ENCODE results near the gene CORO1C. TPM values are rescaled to one million over a fixed set of nuclear protein-coding genes. Genes with fewer than 3 reads are reported as not detected.

Gene CORO1C
- total RNA-seq, 1 donor from 2014 or later: 285 TPM

DNA sequence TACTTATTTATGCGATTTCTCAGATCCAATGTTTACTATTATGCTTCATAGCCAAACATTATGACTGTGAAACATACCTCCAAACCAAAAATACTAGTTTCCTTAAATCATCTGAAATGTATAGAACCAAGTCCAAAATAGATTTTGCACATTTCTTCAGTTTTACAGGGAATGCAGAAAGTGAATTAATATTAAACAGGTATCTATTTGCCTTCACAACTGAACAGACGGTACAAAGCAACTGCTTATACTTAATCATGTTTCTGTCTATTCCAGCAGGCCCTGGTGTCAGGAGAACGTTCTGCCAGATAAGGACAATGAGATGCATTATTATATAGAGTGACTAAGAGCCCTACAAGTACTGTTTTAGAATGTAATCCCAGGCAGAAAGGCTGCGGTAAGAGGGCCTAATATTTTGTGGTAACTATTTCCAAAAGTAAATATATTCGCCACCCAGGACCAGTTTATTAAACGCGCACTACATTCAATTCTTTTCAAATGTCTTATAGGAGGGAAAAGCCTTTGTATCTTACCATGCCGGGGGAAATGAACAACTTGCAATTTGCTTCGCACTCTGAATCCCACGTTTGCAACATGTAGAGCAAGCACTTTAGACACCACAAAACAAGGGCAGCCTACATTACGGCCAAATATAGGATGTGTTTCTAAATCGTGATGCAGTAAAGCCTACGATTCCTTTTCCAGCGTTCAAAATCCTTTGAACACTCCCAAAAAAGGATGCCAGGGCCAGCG is 1.5 kb downstream of the CORO1C start:
- Mint-ChIP-seq H3K27me3 (ENCODE audit: unreplicated experiment) (peaks cover 7% of the 10 kb centered on the region), H3K9me3 (ENCODE audit: unreplicated experiment) (peaks cover 13% of the 10 kb centered on the region), H3K36me3 (ENCODE audit: unreplicated experiment) (no peaks in the 10 kb centered on the region), H3K4me1 (ENCODE audit: low read depth, unreplicated experiment) (peaks cover 31% of the 10 kb centered on the region), H3K4me3 (ENCODE audit: unreplicated experiment) (peak overlapping the region; percentile 92), H3K27ac (ENCODE audit: unreplicated experiment) (peak overlapping the region; percentile 96)
- TF ChIP-seq, protein P1, sequence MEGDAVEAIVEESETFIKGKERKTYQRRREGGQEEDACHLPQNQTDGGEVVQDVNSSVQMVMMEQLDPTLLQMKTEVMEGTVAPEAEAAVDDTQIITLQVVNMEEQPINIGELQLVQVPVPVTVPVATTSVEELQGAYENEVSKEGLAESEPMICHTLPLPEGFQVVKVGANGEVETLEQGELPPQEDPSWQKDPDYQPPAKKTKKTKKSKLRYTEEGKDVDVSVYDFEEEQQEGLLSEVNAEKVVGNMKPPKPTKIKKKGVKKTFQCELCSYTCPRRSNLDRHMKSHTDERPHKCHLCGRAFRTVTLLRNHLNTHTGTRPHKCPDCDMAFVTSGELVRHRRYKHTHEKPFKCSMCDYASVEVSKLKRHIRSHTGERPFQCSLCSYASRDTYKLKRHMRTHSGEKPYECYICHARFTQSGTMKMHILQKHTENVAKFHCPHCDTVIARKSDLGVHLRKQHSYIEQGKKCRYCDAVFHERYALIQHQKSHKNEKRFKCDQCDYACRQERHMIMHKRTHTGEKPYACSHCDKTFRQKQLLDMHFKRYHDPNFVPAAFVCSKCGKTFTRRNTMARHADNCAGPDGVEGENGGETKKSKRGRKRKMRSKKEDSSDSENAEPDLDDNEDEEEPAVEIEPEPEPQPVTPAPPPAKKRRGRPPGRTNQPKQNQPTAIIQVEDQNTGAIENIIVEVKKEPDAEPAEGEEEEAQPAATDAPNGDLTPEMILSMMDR (IDR thresholded peaks at IDR 0.05; ENCODE audit: partially characterized antibody, unreplicated experiment): no peak
- DNase-seq: no peak

DNA sequence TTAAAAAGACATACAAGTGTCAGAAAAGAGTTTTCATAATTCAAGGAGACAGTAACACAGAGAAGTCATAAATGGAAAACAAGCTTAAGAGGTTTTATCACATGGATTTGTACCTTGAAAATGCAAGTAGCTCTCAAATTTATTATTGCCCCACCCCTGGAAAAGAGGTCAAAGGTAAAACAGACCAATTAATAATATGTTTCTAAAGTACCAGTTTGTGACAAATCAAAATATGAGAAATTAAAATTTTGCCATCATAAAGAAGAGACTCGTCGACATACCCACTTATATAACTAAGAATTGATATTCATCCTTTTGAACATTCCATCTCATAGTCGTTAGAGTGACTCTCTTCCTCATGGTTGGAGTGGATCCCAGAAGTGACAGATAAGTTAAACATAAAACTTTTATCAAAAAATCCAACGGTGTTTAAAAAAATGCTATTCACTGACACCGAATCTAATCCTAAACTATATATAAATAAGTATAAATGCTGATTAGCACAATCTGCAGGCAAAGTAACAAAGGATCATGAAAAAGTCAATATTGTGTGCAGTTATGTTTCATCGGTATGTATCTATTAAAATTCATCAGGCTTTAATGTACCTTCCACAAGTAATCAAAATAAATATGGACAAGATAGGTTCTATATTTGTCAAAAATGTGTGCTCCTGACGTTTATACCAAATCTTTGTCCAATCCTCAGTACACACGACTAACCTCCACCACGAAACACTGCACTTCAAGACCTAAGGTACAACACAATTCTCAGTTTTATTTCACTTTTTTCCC is 2.3 kb downstream of the CORO1C start:
- TF ChIP-seq, protein P1 (IDR thresholded peaks at IDR 0.05; ENCODE audit: partially characterized antibody, unreplicated experiment): no peak
- H3K4me3 Mint-ChIP-seq (ENCODE audit: unreplicated experiment): peak overlapping the region; percentile 92

DNA sequence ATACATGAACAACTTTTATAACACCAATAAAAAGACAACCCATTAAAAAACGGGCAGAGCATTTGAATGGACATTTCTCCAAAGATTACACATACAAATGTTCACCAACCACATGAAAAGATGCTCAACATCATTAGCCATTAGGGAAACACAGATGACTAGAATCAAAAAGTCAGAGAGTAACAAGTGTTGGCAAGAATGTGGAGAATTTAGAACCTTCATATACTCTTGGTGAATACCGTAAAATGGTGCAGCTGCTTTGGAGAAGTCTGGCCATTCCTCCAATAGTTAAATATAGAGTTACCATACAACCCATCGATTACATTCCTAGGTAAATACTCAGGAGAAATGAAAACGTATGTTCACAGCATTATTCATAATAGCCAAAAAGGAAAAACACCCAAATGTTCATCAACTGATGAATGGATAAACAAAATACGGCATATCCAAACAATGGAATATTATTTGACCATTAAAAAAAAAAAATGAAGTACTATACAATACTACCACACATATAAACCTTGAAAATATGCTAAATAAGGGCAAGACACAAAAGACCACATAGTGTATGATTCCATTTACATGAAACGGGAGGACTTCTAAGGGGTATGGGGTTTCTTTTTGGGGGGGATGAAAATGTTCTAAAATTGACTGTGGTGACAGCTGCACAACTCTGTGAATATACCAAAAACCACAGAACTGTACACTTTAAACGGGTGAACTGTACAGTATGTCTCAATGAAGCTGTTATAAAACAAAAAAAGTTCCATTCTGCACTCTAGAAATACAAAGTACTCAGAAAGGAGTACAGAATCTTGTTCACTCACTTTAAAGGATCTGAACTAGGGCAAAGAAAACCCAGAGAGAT is 3.2 kb downstream of the CORO1C start:
- Mint-ChIP-seq H3K27ac (ENCODE audit: unreplicated experiment) (peak overlapping the region; percentile 28), H3K4me3 (ENCODE audit: unreplicated experiment) (peak overlapping the region; percentile 92), H3K27me3 (ENCODE audit: unreplicated experiment) (peaks cover 7% of the 10 kb centered on the region), H3K36me3 (ENCODE audit: unreplicated experiment) (no peaks in the 10 kb centered on the region), H3K9me3 (ENCODE audit: unreplicated experiment) (peaks cover 13% of the 10 kb centered on the region), H3K4me1 (ENCODE audit: low read depth, unreplicated experiment) (peaks cover 45% of the 10 kb centered on the region)
- TF ChIP-seq, protein P1 (IDR thresholded peaks at IDR 0.05; ENCODE audit: partially characterized antibody, unreplicated experiment): no peak
- DNase-seq: no peak

More for the DNA sequence above, 2.3 kb downstream of the CORO1C start:
- peak overlapping the region; percentile 96 for H3K27ac Mint-ChIP-seq (ENCODE audit: unreplicated experiment)
- H3K27me3 Mint-ChIP-seq (ENCODE audit: unreplicated experiment): peaks cover 7% of the 10 kb centered on the region
- peaks cover 37% of the 10 kb centered on the region for H3K4me1 Mint-ChIP-seq (ENCODE audit: low read depth, unreplicated experiment)
- no peaks in the 10 kb centered on the region for H3K36me3 Mint-ChIP-seq (ENCODE audit: unreplicated experiment)
- DNase-seq: no peak
- H3K9me3 Mint-ChIP-seq (ENCODE audit: unreplicated experiment): peaks cover 13% of the 10 kb centered on the region

DNA sequence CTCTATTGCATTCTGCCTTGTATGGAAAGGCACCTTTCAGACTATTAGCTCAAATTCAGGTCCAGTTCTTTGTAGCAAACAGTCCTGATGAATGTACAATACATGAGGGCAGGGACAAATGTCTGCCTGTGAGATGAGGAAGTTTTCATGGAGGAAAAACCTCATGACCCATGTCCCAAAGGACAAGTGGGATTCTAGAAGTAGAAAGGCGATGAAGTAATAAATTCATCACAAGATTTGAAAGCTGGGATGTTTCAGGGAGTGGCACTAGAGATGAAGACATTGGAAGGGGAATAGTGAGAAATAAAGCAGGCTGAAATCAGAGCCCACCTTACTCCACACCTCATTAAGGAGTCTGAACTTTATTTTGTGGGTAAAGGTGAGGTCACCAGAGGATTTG is 4.2 kb downstream of the CORO1C start:
- H3K4me3 Mint-ChIP-seq (ENCODE audit: unreplicated experiment): peak overlapping the region; percentile 43
- DNase-seq: no peak

More for the DNA sequence above, 4.2 kb downstream of the CORO1C start:
- peaks cover 8% of the 10 kb centered on the region for H3K27me3 Mint-ChIP-seq (ENCODE audit: unreplicated experiment)
- H3K27ac Mint-ChIP-seq (ENCODE audit: unreplicated experiment): no peak overlapping the region
- H3K4me1 Mint-ChIP-seq (ENCODE audit: low read depth, unreplicated experiment): peaks cover 51% of the 10 kb centered on the region
- peaks cover 13% of the 10 kb centered on the region for H3K9me3 Mint-ChIP-seq (ENCODE audit: unreplicated experiment)
- H3K36me3 Mint-ChIP-seq (ENCODE audit: unreplicated experiment): no peaks in the 10 kb centered on the region
- TF ChIP-seq, protein P1 (IDR thresholded peaks at IDR 0.05; ENCODE audit: partially characterized antibody, unreplicated experiment): no peak
